ENCODE measurements around the gene PLCB2. TPM values are rescaled to one million over a fixed set of nuclear protein-coding genes. Genes with fewer than 3 reads are reported as not detected.

PLCB2 gene
- total and polyA plus RNA-seq, 2 experiments from 2014 or later = 9.5 to 13.8 TPM

- TF ChIP-seq CTCF (conservative IDR thresholded peaks at IDR 0.05; ENCODE audit: low read depth in 2 of 2) (no peak), CREB1 (CRISPR knock-in tag; IDR thresholded peaks at IDR 0.05; ENCODE audit: low read depth) (no peak), ZNF114 (CRISPR knock-in tag; IDR thresholded peaks at IDR 0.05) (no peak), REST (IDR thresholded peaks at IDR 0.05; ENCODE audit: unreplicated experiment) (no peak)
- TF ChIP-seq, protein P1, sequence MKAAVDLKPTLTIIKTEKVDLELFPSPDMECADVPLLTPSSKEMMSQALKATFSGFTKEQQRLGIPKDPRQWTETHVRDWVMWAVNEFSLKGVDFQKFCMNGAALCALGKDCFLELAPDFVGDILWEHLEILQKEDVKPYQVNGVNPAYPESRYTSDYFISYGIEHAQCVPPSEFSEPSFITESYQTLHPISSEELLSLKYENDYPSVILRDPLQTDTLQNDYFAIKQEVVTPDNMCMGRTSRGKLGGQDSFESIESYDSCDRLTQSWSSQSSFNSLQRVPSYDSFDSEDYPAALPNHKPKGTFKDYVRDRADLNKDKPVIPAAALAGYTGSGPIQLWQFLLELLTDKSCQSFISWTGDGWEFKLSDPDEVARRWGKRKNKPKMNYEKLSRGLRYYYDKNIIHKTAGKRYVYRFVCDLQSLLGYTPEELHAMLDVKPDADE (IDR thresholded peaks at IDR 0.05) = no peak
Measured at GRCh38 chr15:40331026-40331425, 23.3 kb upstream of the PLCB2 start (continued).

- Histone ChIP-seq H3K27me3 (ENCODE audit: insufficient read depth) (peaks cover 4% of the 10 kb centered on the region), H3K4me2 (no peak overlapping the region), H3K9me2 (ENCODE audit: insufficient read depth) (0 out of 2 replicates have a peak, but pooled peaks cover 2% of the 10 kb centered on the region), H3K4me1 (ENCODE audit: insufficient read depth) (peaks cover 42% of the 10 kb centered on the region), H3K79me2 (replicated peaks; ENCODE audit: insufficient read depth) (peaks cover 11% of the 10 kb centered on the region), H2AFZ (no peak overlapping the region), H3F3A (replicated peaks; ENCODE audit: low read depth) (peaks cover 12% of the 10 kb centered on the region; the same call in 1 of the 2 replicates), H3K4me3 (no peak overlapping the region), H4K20me1 (replicated peaks; ENCODE audit: insufficient read depth) (peaks cover 4% of the 10 kb centered on the region; the same call in 1 of the 2 replicates), H3K36me3 (ENCODE audit: insufficient read depth) (no peaks in the 10 kb centered on the region), H3K27ac (ENCODE audit: low read depth) (no peak overlapping the region)
- Mint-ChIP-seq H3K27me3 (ENCODE audit: insufficient read depth, low read depth, poor library complexity) (peaks cover 9% of the 10 kb centered on the region), H3K36me3 (ENCODE audit: low read depth) (peaks cover 20% of the 10 kb centered on the region), H3K27ac (no peak overlapping the region), H3K9me3 (no peaks in the 10 kb centered on the region), H3K4me1 (peaks cover 58% of the 10 kb centered on the region), H3K4me3 (no peak overlapping the region)
- DNase-seq (ENCODE audit: low spot score) (no peak), ATAC-seq (no peak)
- TF ChIP-seq EZH2phosphoT487 (IDR thresholded peaks at IDR 0.05; ENCODE audit: unreplicated experiment) = no peak
- TF ChIP-seq, protein P2, sequence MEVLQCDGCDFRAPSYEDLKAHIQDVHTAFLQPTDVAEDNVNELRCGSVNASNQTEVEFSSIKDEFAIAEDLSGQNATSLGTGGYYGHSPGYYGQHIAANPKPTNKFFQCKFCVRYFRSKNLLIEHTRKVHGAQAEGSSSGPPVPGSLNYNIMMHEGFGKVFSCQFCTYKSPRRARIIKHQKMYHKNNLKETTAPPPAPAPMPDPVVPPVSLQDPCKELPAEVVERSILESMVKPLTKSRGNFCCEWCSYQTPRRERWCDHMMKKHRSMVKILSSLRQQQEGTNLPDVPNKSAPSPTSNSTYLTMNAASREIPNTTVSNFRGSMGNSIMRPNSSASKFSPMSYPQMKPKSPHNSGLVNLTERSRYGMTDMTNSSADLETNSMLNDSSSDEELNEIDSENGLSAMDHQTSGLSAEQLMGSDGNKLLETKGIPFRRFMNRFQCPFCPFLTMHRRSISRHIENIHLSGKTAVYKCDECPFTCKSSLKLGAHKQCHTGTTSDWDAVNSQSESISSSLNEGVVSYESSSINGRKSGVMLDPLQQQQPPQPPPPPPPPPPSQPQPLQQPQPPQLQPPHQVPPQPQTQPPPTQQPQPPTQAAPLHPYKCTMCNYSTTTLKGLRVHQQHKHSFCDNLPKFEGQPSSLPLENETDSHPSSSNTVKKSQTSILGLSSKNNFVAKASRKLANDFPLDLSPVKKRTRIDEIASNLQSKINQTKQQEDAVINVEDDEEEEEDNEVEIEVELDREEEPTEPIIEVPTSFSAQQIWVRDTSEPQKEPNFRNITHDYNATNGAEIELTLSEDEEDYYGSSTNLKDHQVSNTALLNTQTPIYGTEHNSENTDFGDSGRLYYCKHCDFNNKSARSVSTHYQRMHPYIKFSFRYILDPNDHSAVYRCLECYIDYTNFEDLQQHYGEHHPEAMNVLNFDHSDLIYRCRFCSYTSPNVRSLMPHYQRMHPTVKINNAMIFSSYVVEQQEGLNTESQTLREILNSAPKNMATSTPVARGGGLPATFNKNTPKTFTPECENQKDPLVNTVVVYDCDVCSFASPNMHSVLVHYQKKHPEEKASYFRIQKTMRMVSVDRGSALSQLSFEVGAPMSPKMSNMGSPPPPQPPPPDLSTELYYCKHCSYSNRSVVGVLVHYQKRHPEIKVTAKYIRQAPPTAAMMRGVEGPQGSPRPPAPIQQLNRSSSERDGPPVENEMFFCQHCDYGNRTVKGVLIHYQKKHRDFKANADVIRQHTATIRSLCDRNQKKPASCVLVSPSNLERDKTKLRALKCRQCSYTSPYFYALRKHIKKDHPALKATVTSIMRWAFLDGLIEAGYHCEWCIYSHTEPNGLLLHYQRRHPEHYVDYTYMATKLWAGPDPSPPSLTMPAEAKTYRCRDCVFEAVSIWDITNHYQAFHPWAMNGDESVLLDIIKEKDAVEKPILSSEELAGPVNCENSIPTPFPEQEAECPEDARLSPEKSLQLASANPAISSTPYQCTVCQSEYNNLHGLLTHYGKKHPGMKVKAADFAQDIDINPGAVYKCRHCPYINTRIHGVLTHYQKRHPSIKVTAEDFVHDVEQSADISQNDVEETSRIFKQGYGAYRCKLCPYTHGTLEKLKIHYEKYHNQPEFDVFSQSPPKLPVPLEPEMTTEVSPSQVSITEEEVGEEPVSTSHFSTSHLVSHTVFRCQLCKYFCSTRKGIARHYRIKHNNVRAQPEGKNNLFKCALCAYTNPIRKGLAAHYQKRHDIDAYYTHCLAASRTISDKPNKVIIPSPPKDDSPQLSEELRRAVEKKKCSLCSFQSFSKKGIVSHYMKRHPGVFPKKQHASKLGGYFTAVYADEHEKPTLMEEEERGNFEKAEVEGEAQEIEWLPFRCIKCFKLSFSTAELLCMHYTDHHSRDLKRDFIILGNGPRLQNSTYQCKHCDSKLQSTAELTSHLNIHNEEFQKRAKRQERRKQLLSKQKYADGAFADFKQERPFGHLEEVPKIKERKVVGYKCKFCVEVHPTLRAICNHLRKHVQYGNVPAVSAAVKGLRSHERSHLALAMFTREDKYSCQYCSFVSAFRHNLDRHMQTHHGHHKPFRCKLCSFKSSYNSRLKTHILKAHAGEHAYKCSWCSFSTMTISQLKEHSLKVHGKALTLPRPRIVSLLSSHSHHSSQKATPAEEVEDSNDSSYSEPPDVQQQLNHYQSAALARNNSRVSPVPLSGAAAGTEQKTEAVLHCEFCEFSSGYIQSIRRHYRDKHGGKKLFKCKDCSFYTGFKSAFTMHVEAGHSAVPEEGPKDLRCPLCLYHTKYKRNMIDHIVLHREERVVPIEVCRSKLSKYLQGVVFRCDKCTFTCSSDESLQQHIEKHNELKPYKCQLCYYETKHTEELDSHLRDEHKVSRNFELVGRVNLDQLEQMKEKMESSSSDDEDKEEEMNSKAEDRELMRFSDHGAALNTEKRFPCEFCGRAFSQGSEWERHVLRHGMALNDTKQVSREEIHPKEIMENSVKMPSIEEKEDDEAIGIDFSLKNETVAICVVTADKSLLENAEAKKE (CRISPR knock-in tag; IDR thresholded peaks at IDR 0.05) = no peak
- TF ChIP-seq STAT1 (IDR thresholded peaks at IDR 0.05; ENCODE audit: unreplicated experiment) = no peak
- TF ChIP-seq CTCF (conservative IDR thresholded peaks at IDR 0.05; ENCODE audit: low read depth in 2 of 2) = no peak
- TF ChIP-seq ZNF114 (CRISPR knock-in tag; IDR thresholded peaks at IDR 0.05) = no peak
- TF ChIP-seq NANOG (IDR thresholded peaks at IDR 0.05; ENCODE audit: borderline replicate concordance) = no peak
Measured at GRCh38 chr15:40330368-40330836, 22.7 kb upstream of the PLCB2 start.

Data from GM23338 (cell line).